KMS-11 (cell line): ENCODE data around the gene LTBR.

Source experiments
- H2AFZ ChIP-seq: fragments of 200-600 bp; sonication (generic); 2 replicates; pipeline ENCODE4 v1.6.1; 2016; ENCODE audit warnings: antibody characterized with exemption, mixed run types, low read depth
- H3K27ac ChIP-seq: fragments of 200-600 bp; sonication (generic); 2 replicates; pipeline ENCODE4 v1.6.1; 2016; ENCODE audit warnings: mild to moderate bottlenecking, mixed run types
- H3K27me3 ChIP-seq: fragments of 200-600 bp; sonication (generic); 2 replicates; pipeline ENCODE4 v1.6.1; 2017; ENCODE audit warnings: mild to moderate bottlenecking, low read depth, mixed run types, moderate library complexity; ENCODE audit not compliant: insufficient read depth
- H3K36me3 ChIP-seq: fragments of 200-600 bp; sonication (generic); 2 replicates; pipeline ENCODE4 v1.6.1; 2017; ENCODE audit warnings: mild to moderate bottlenecking, mixed run types; ENCODE audit not compliant: insufficient read depth
- H3K4me1 ChIP-seq: fragments of 200-600 bp; sonication (generic); 2 replicates; pipeline ENCODE4 v1.6.1; 2016; ENCODE audit warnings: mild to moderate bottlenecking, low read depth, mixed run types; ENCODE audit not compliant: poor library complexity, severe bottlenecking
- H3K4me2 ChIP-seq: fragments of 200-600 bp; sonication (generic); 2 replicates; pipeline ENCODE4 v1.7.0; 2016; ENCODE audit warnings: mild to moderate bottlenecking, mixed run types
- H3K4me3 ChIP-seq: fragments of 200-600 bp; sonication (generic); IDR thresholded peaks from 2 replicates; pipeline ENCODE4 v1.6.1; 2017; ENCODE audit warnings: low read depth, low read length, mixed read lengths; ENCODE audit not compliant: insufficient read depth
- H3K79me2 ChIP-seq: fragments of 200-600 bp; sonication (generic); 2 replicates; pipeline ENCODE4 v1.6.1; 2016; ENCODE audit warnings: low read depth, mixed run types; ENCODE audit not compliant: insufficient read depth
- H3K9ac ChIP-seq: fragments of 200-600 bp; sonication (generic); 2 replicates; pipeline ENCODE4 v1.6.1; 2016; ENCODE audit warnings: mild to moderate bottlenecking, mixed run types
- H4K20me1 ChIP-seq: fragments of 200-600 bp; sonication (generic); 2 replicates; pipeline ENCODE4 v1.6.1; 2016; ENCODE audit warnings: mild to moderate bottlenecking, mixed run types; ENCODE audit not compliant: insufficient read depth
- CTCF ChIP-seq: fragments of 200-600 bp; sonication (generic); conservative IDR thresholded peaks from 2 replicates; pipeline ENCODE4 v1.6.1; 2017; ENCODE audit warnings: low read depth, mild to moderate bottlenecking, antibody characterized with exemption, low read length, moderate library complexity, mixed read lengths

LTBR gene

GRCh38 chr12:6399884-6400644, 16.1 kb downstream of the LTBR start:
- H3K79me2 ChIP-seq: no peaks in the 10 kb centered on the region
- no peak overlapping the region for H3K27ac ChIP-seq
- H3K9ac ChIP-seq: no peak overlapping the region
- no peak overlapping the region for H3K4me3 ChIP-seq
- no peaks in the 10 kb centered on the region for H3K4me1 ChIP-seq
- no peak for TF ChIP-seq CTCF
- H3K4me2 ChIP-seq: no peak overlapping the region
- H3K27me3 ChIP-seq: no peaks in the 10 kb centered on the region
- H2AFZ ChIP-seq: no peak overlapping the region
- no peaks in the 10 kb centered on the region for H3K36me3 ChIP-seq
- no peaks in the 10 kb centered on the region for H4K20me1 ChIP-seq

GRCh38 chr12:6404390-6404789, 20.4 kb downstream of the LTBR start:
- no peak overlapping the region for H3K4me2 ChIP-seq
- no peaks in the 10 kb centered on the region for H4K20me1 ChIP-seq
- no peaks in the 10 kb centered on the region for H3K27me3 ChIP-seq
- no peaks in the 10 kb centered on the region for H3K79me2 ChIP-seq
- H3K27ac ChIP-seq: no peak overlapping the region
- no peak overlapping the region for H3K4me3 ChIP-seq
- H3K36me3 ChIP-seq: no peaks in the 10 kb centered on the region
- TF ChIP-seq CTCF: no peak
- H2AFZ ChIP-seq: no peak overlapping the region
- H3K4me1 ChIP-seq: no peaks in the 10 kb centered on the region
- no peak overlapping the region for H3K9ac ChIP-seq

GRCh38 chr12:6405963-6406362, 22.0 kb downstream of the LTBR start:
- no peak for TF ChIP-seq CTCF
- no peaks in the 10 kb centered on the region for H3K36me3 ChIP-seq
- no peaks in the 10 kb centered on the region for H3K79me2 ChIP-seq
- no peaks in the 10 kb centered on the region for H4K20me1 ChIP-seq
- no peak overlapping the region for H3K4me2 ChIP-seq
- no peaks in the 10 kb centered on the region for H3K27me3 ChIP-seq
- no peak overlapping the region for H3K27ac ChIP-seq
- no peak overlapping the region for H3K4me3 ChIP-seq
- H3K4me1 ChIP-seq: no peaks in the 10 kb centered on the region
- H3K9ac ChIP-seq: no peak overlapping the region
- no peak overlapping the region for H2AFZ ChIP-seq

- Histone ChIP-seq H3K9ac (no peak overlapping the region), H3K79me2 (no peaks in the 10 kb centered on the region), H3K36me3 (no peaks in the 10 kb centered on the region), H3K4me2 (no peak overlapping the region), H2AFZ (no peak overlapping the region), H3K27me3 (no peaks in the 10 kb centered on the region), H3K27ac (no peak overlapping the region), H4K20me1 (no peaks in the 10 kb centered on the region), H3K4me3 (no peak overlapping the region), H3K4me1 (no peaks in the 10 kb centered on the region)
- no peak for TF ChIP-seq CTCF
Observed at GRCh38 chr12:6407236-6407954, 23.4 kb downstream of the LTBR start.
